Endothelial cell of umbilical vein (primary cell): ENCODE results near the gene TRMT2A.

Experiments
- EZH2 ChIP-seq: IDR thresholded peaks from 2 replicates; pipeline ENCODE4 v1.6.1; 2012; ENCODE audit warnings: borderline replicate concordance, low read depth, mild to moderate bottlenecking, moderate library complexity, low read length, inconsistent platforms; ENCODE audit not compliant: severe bottlenecking
- JUN ChIP-seq: IDR thresholded peaks from 2 replicates; pipeline ENCODE4 v1.6.1; 2011; ENCODE audit warnings: borderline replicate concordance, low read depth; ENCODE audit not compliant: insufficient read length, insufficient read depth
- MAX ChIP-seq: IDR thresholded peaks from 2 replicates; pipeline ENCODE4 v1.6.1; 2011; ENCODE audit not compliant: insufficient read depth, insufficient read length
- MYC ChIP-seq: IDR thresholded peaks from one replicate; pipeline ENCODE4 v1.6.1; 2011; ENCODE audit warnings: mild to moderate bottlenecking, low read depth, low read length
- POLR2A ChIP-seq: IDR thresholded peaks from 2 replicates; pipeline ENCODE4 v1.6.1; 2012; ENCODE audit warnings: low read depth, mild to moderate bottlenecking, control low read depth, low read length
- POLR2AphosphoS5 ChIP-seq: IDR thresholded peaks from 2 replicates; pipeline ENCODE4 v1.6.1; 2012; ENCODE audit warnings: low read depth, mild to moderate bottlenecking, control low read depth, low read length, moderate library complexity; ENCODE audit not compliant: insufficient read depth
- TF ChIP-seq, protein P1 (sequence below), 2 donors: IDR thresholded peaks; 1 replicate in 1 of 2; 2 replicates in 1 of 2; pipeline ENCODE4 v1.5.1; 2011; ENCODE audit warnings: low read length in 2 of 2, mild to moderate bottlenecking in 2 of 2, moderate library complexity in 2 of 2, control low read depth in 1 of 2, inconsistent platforms in 1 of 2, low read depth in 1 of 2; ENCODE audit not compliant: insufficient read depth in 1 of 2; ENCODE audit errors: extremely low read depth in 1 of 2

DNA sequence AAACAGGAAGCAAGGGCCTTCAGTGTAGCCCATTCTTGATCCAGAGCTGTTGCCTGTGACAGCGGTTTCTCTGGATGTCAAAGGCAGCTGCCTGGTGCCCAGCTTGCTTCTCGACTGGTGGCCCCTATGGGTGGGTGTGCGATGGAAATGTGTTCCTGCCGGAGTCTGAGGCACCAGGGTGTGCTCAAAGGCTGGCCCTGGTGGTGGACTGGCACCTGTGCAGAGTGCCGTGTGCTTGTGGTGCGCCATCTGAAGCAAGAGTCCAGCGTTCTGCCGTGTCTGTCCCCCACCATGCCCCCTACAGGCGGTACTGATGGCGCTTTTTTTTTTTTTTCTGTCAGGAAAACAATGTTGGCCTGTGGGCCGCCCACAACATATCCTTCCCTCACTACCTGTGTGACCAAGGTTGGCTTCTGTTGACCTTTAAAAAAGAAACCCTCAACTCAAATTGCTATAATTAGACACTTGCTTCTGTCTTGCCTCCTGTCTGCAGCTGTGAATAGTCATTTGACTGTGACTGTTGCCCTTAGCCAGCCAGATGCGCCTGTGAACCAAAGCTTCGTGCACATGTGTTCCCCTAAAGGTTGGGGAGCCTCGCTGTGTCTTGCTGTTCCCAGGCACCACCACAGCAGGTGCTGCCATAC, 5.9 kb downstream of the TRMT2A start:
- TF ChIP-seq POLR2A = no peak
- TF ChIP-seq, protein P1, sequence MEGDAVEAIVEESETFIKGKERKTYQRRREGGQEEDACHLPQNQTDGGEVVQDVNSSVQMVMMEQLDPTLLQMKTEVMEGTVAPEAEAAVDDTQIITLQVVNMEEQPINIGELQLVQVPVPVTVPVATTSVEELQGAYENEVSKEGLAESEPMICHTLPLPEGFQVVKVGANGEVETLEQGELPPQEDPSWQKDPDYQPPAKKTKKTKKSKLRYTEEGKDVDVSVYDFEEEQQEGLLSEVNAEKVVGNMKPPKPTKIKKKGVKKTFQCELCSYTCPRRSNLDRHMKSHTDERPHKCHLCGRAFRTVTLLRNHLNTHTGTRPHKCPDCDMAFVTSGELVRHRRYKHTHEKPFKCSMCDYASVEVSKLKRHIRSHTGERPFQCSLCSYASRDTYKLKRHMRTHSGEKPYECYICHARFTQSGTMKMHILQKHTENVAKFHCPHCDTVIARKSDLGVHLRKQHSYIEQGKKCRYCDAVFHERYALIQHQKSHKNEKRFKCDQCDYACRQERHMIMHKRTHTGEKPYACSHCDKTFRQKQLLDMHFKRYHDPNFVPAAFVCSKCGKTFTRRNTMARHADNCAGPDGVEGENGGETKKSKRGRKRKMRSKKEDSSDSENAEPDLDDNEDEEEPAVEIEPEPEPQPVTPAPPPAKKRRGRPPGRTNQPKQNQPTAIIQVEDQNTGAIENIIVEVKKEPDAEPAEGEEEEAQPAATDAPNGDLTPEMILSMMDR (IDR thresholded peaks at IDR 0.05; ENCODE audit: extremely low read depth in 1 of 2, insufficient read depth in 1 of 2, low read depth in 1 of 2, low read length in 2 of 2) = peak; percentile 56 to 61
- no peak for TF ChIP-seq POLR2AphosphoS5
- no peak for TF ChIP-seq MYC
- TF ChIP-seq EZH2 = no peak
- no peak for TF ChIP-seq JUN
- TF ChIP-seq MAX = no peak
